ENCODE data around the gene DMD. TPM values are rescaled to one million over a fixed set of nuclear protein-coding genes. Genes with fewer than 3 reads are reported as not detected.
A peak's percentile ranks its signal among the peaks of the same experiment; 100 is the strongest.

DMD gene
- total and polyA plus RNA-seq, 2 donors (not counting 1 experiment from before 2014, with no cell fraction given), result 2.0 to 51.8 TPM

- H3K4me2 ChIP-seq (replicated peaks; ENCODE audit: low read depth, low read length, poor library complexity, severe bottlenecking), result no peak overlapping the region
- POLR2A ChIA-PET, result no interaction called here
- no peaks in the 10 kb centered on the region for H4K20me1 ChIP-seq (ENCODE audit: control insufficient read depth, insufficient read depth, low read length, poor library complexity, severe bottlenecking)
- TF ChIP-seq EZH2 (IDR thresholded peaks at IDR 0.05; ENCODE audit: borderline replicate concordance, insufficient read depth, low read depth, low read length, poor library complexity, severe bottlenecking), result no peak
- TF ChIP-seq CTCF (IDR thresholded peaks at IDR 0.05), result no peak
- CTCF ChIA-PET, result no interaction called here
- DNase-seq (peak; percentile 1), ATAC-seq (ENCODE audit: low read depth) (no peak)
- Mint-ChIP-seq H3K4me1 (no peaks in the 10 kb centered on the region), H3K4me3 (no peak overlapping the region), H3K9me3 (ENCODE audit: insufficient read depth) (no peaks in the 10 kb centered on the region), H3K27me3 (no peaks in the 10 kb centered on the region), H3K27ac (no peak overlapping the region)
- no peaks in the 10 kb centered on the region for H3K27me3 ChIP-seq (replicated peaks in 1 of 4; ENCODE audit: control extremely low read depth in 1 of 4, control insufficient read depth in 3 of 4, insufficient read depth in 4 of 4, low read length in 3 of 4)
- no peak overlapping the region for H3K4me3 ChIP-seq (ENCODE audit: control extremely low read depth in 1 of 5, extremely low read depth in 1 of 5, insufficient read depth in 1 of 5, low read depth in 2 of 5, low read length in 4 of 5)
- intact Hi-C loops (cut with micrococcal nuclease), result no loop called here
- no CpG with 5 or more reads among the region's 3 CpGs for WGBS (ENCODE audit: insufficient coverage)
- H3K27ac ChIP-seq (ENCODE audit: low read length in 2 of 2), result no peak overlapping the region
- no peaks in the 10 kb centered on the region for H3K4me1 ChIP-seq (ENCODE audit: control insufficient read depth in 2 of 2, insufficient read depth in 2 of 2, low read length in 2 of 2)
- no peaks in the 10 kb centered on the region for H3K36me3 ChIP-seq (replicated peaks in 1 of 2; ENCODE audit: control extremely low read depth in 1 of 2, control insufficient read depth in 1 of 2, extremely low read depth in 1 of 2, insufficient read depth in 2 of 2, low read length in 1 of 2)
- H3K79me2 ChIP-seq (ENCODE audit: control insufficient read depth, insufficient read depth, low read length), result no peaks in the 10 kb centered on the region
- no peak overlapping the region for H2AFZ ChIP-seq (ENCODE audit: insufficient read depth, low read depth, low read length, poor library complexity, severe bottlenecking)
- no peak overlapping the region for H3K9ac ChIP-seq (ENCODE audit: low read length)
- H3K9me3 ChIP-seq (ENCODE audit: control extremely low read depth in 1 of 3, control insufficient read depth in 2 of 3, insufficient read depth in 1 of 3, low read length in 2 of 3), result no peaks in the 10 kb centered on the region
These were observed 197.3 kb downstream of the DMD start for GRCh38 chrX:33014086-33014485.

- no peaks in the 10 kb centered on the region for H3K79me2 ChIP-seq (ENCODE audit: control insufficient read depth, insufficient read depth, low read length)
- no peak overlapping the region for H3K27ac ChIP-seq (ENCODE audit: low read length in 2 of 2)
- POLR2A ChIA-PET, result no interaction called here
- DNase-seq (no peak), ATAC-seq (ENCODE audit: low read depth) (no peak)
- Mint-ChIP-seq H3K9me3 (ENCODE audit: insufficient read depth) (peaks cover 2% of the 10 kb centered on the region), H3K27me3 (no peaks in the 10 kb centered on the region), H3K4me3 (no peak overlapping the region), H3K4me1 (no peaks in the 10 kb centered on the region), H3K27ac (no peak overlapping the region)
- H3K9ac ChIP-seq (ENCODE audit: low read length), result no peak overlapping the region
- no peaks in the 10 kb centered on the region for H3K36me3 ChIP-seq (replicated peaks in 1 of 2; ENCODE audit: control extremely low read depth in 1 of 2, control insufficient read depth in 1 of 2, extremely low read depth in 1 of 2, insufficient read depth in 2 of 2, low read length in 1 of 2)
- no peaks in the 10 kb centered on the region for H3K27me3 ChIP-seq (replicated peaks in 1 of 4; ENCODE audit: control extremely low read depth in 1 of 4, control insufficient read depth in 3 of 4, insufficient read depth in 4 of 4, low read length in 3 of 4)
- TF ChIP-seq CTCF (IDR thresholded peaks at IDR 0.05) (no peak), EZH2 (IDR thresholded peaks at IDR 0.05; ENCODE audit: borderline replicate concordance, insufficient read depth, low read depth, low read length, poor library complexity, severe bottlenecking) (no peak)
- no peak overlapping the region for H3K4me3 ChIP-seq (ENCODE audit: control extremely low read depth in 1 of 5, extremely low read depth in 1 of 5, insufficient read depth in 1 of 5, low read depth in 2 of 5, low read length in 4 of 5)
- CTCF ChIA-PET, result no interaction called here
- intact Hi-C loops (cut with micrococcal nuclease), result no loop called here
- no peaks in the 10 kb centered on the region for H3K4me1 ChIP-seq (ENCODE audit: control insufficient read depth in 2 of 2, insufficient read depth in 2 of 2, low read length in 2 of 2)
- no peaks in the 10 kb centered on the region for H4K20me1 ChIP-seq (ENCODE audit: control insufficient read depth, insufficient read depth, low read length, poor library complexity, severe bottlenecking)
- H3K9me3 ChIP-seq (ENCODE audit: control extremely low read depth in 1 of 3, control insufficient read depth in 2 of 3, insufficient read depth in 1 of 3, low read length in 2 of 3), result no peaks in the 10 kb centered on the region
- no peak overlapping the region for H3K4me2 ChIP-seq (replicated peaks; ENCODE audit: low read depth, low read length, poor library complexity, severe bottlenecking)
- H2AFZ ChIP-seq (ENCODE audit: insufficient read depth, low read depth, low read length, poor library complexity, severe bottlenecking), result no peak overlapping the region
These were observed 210.2 kb downstream of the DMD start for GRCh38 chrX:33001107-33001506.
